Endothelial cell of umbilical vein (primary cell): ENCODE results near the gene PTPRD. TPM values are rescaled to one million over a fixed set of nuclear protein-coding genes. Genes with fewer than 3 reads are reported as not detected.

Source experiments
- BruUV-seq: library from RNA; stranded (reverse); fragments of 400-500 nt; replicated peaks from 2 replicates; lab custom pipeline; 2021; lab: Mats Ljungman, UMichigan
- CTCF ChIA-PET: fragments of 300-600, 350-600 bp; sonication (Branson Sonifier 250); formaldehyde crosslinking; loops from one replicate; lab custom pipeline; 2021; ENCODE audit warnings: antibody characterized with exemption, inconsistent platforms; lab: Charles Lee
- POLR2A ChIA-PET: fragments of 300-600, 350-600 bp; sonication (Branson Sonifier 250); formaldehyde crosslinking; loops from one replicate; lab custom pipeline; 2021; ENCODE audit warnings: antibody characterized with exemption, inconsistent platforms; lab: Charles Lee
- DNase-seq: peaks from one replicate; pipeline ENCODE4 v3.0.0-alpha.2; 2011; ENCODE audit warnings: low read depth, low spot score
- FAIRE-seq: peaks from 2 replicates; lab custom pipeline; 2011; peaks lifted over from hg19 to GRCh38; lab: Jason Lieb, UNC
- H2AFZ ChIP-seq: 2 replicates; pipeline ENCODE4 v1.6.0; 2012; ENCODE audit warnings: low read depth, low read length, control low read depth, inconsistent platforms
- H3K27ac ChIP-seq: 2 replicates; pipeline ENCODE4 v1.5.1; 2011; ENCODE audit warnings: low read depth, mild to moderate bottlenecking, control low read depth, low read length, moderate library complexity; ENCODE audit not compliant: insufficient read depth
- H3K27me3 ChIP-seq, 2 experiments: 2 replicates each; pipeline versions ENCODE4 v1.6.0 to v1.6.1; 2011; ENCODE audit warnings: low read length in 2 of 2, mixed read lengths in 1 of 2; ENCODE audit not compliant: control insufficient read depth in 2 of 2, insufficient read depth in 2 of 2
- H3K36me3 ChIP-seq, 2 experiments: 2 replicates in 1 of 2; 3 replicates in 1 of 2; pipeline ENCODE4 v1.5.1; 2011; ENCODE audit warnings: low read length in 2 of 2, mild to moderate bottlenecking in 1 of 2, moderate library complexity in 1 of 2; ENCODE audit not compliant: control insufficient read depth in 2 of 2, insufficient read depth in 2 of 2; ENCODE audit errors: extremely low read depth in 1 of 2
- H3K4me1 ChIP-seq: 3 replicates; pipeline ENCODE4 v1.5.1; 2011; ENCODE audit warnings: mild to moderate bottlenecking, low read length; ENCODE audit not compliant: control insufficient read depth, insufficient read depth; ENCODE audit errors: extremely low read depth
- H3K4me2 ChIP-seq: 2 replicates; pipeline ENCODE4 v1.6.1; 2011; ENCODE audit warnings: low read length, control low read depth, mixed read lengths; ENCODE audit not compliant: insufficient read depth
- H3K4me3 ChIP-seq, 3 experiments: fragments of 200-600 bp in 1 of 3; sonication (generic), shearing (Covaris generic) in 1 of 3; replicated peaks in 1 of 3; 2 replicates each; pipeline ENCODE4 v1.5.1; 2011 to 2016; ENCODE audit warnings: control low read depth in 3 of 3, low read length in 3 of 3, mild to moderate bottlenecking in 2 of 3, inconsistent platforms in 1 of 3, low read depth in 1 of 3, moderate library complexity in 1 of 3; ENCODE audit not compliant: insufficient read depth in 1 of 3
- H3K79me2 ChIP-seq: 2 replicates; pipeline ENCODE4 v1.6.0; 2012; ENCODE audit warnings: low read length, inconsistent platforms; ENCODE audit not compliant: control insufficient read depth, insufficient read depth
- H3K9ac ChIP-seq: replicated peaks from 2 replicates; pipeline ENCODE3; 2011; ENCODE audit warnings: low read length, control low read depth; ENCODE audit not compliant: insufficient read depth; ENCODE audit errors: extremely low read depth
- H3K9me1 ChIP-seq: replicated peaks from 3 replicates; pipeline ENCODE4 v1.6.0; 2011; ENCODE audit warnings: mild to moderate bottlenecking, low read length; ENCODE audit not compliant: control insufficient read depth, insufficient read depth; ENCODE audit errors: extremely low read depth
- H3K9me3 ChIP-seq: replicated peaks from 2 replicates; pipeline ENCODE4 v1.5.1; 2012; ENCODE audit warnings: low read length, inconsistent platforms; ENCODE audit not compliant: control insufficient read depth, insufficient read depth
- H4K20me1 ChIP-seq: replicated peaks from 2 replicates; pipeline ENCODE3; 2011; ENCODE audit warnings: mild to moderate bottlenecking, low read length; ENCODE audit not compliant: control insufficient read depth, insufficient read depth; ENCODE audit errors: extremely low read depth
- CTCF ChIP-seq, 2 donors: IDR thresholded peaks; 1 replicate in 1 of 2; 2 replicates in 1 of 2; pipeline ENCODE4 v1.5.1; 2011; ENCODE audit warnings: low read length in 2 of 2, mild to moderate bottlenecking in 2 of 2, moderate library complexity in 2 of 2, control low read depth in 1 of 2, inconsistent platforms in 1 of 2, low read depth in 1 of 2; ENCODE audit not compliant: insufficient read depth in 1 of 2; ENCODE audit errors: extremely low read depth in 1 of 2
- EZH2 ChIP-seq: IDR thresholded peaks from 2 replicates; pipeline ENCODE4 v1.6.1; 2012; ENCODE audit warnings: borderline replicate concordance, low read depth, mild to moderate bottlenecking, moderate library complexity, low read length, inconsistent platforms; ENCODE audit not compliant: severe bottlenecking
- FOS ChIP-seq: IDR thresholded peaks from 2 replicates; pipeline ENCODE4 v1.6.1; 2011; ENCODE audit warnings: mild to moderate bottlenecking, low read length, moderate library complexity, borderline replicate concordance; ENCODE audit not compliant: insufficient read depth
- GATA2 ChIP-seq: IDR thresholded peaks from 2 replicates; pipeline ENCODE4 v1.7.0; 2011; ENCODE audit warnings: low read depth, mild to moderate bottlenecking, moderate library complexity, mixed read lengths, low read length; ENCODE audit not compliant: insufficient read length, insufficient read depth
- JUN ChIP-seq: IDR thresholded peaks from 2 replicates; pipeline ENCODE4 v1.6.1; 2011; ENCODE audit warnings: borderline replicate concordance, low read depth; ENCODE audit not compliant: insufficient read length, insufficient read depth
- MAX ChIP-seq: IDR thresholded peaks from 2 replicates; pipeline ENCODE4 v1.6.1; 2011; ENCODE audit not compliant: insufficient read depth, insufficient read length
- MYC ChIP-seq: IDR thresholded peaks from one replicate; pipeline ENCODE4 v1.6.1; 2011; ENCODE audit warnings: mild to moderate bottlenecking, low read depth, low read length
- POLR2A ChIP-seq: IDR thresholded peaks from 2 replicates; pipeline ENCODE4 v1.6.1; 2012; ENCODE audit warnings: low read depth, mild to moderate bottlenecking, control low read depth, low read length
- POLR2AphosphoS5 ChIP-seq: IDR thresholded peaks from 2 replicates; pipeline ENCODE4 v1.6.1; 2012; ENCODE audit warnings: low read depth, mild to moderate bottlenecking, control low read depth, low read length, moderate library complexity; ENCODE audit not compliant: insufficient read depth
- dilution Hi-C: fragments of 300-500 bp; cut with MboI; formaldehyde crosslinking; loops from one replicate; pipeline ENCODE4 v1.15.0; 2019; ENCODE audit warnings: low sequenced_read_pairs; ENCODE audit not compliant: extremely low pct_ligation_motif_present
- intact Hi-C: fragments of 100-400 bp; cut with micrococcal nuclease; formaldehyde crosslinking; loops from one replicate; pipeline ENCODE4 v1.10.0; 2022
- polyA plus RNA-seq, 4 experiments: library from polyadenylated mRNA; depleted of rRNA in 3 of 4; stranded (reverse) in 3 of 4; unstranded in 1 of 4; fragments of >200 nt; gene quantifications; 2 replicates each; pipeline versions ENCODE4 v1.2.1 to v1.2.3, GENCODE V29; 2011 to 2012; ENCODE audit warnings: missing spikeins in 1 of 4
- total RNA-seq: library from RNA; stranded (reverse); gene quantifications from 2 replicates; pipeline ENCODE4 v1.2.3, GENCODE V29; 2021

The PTPRD gene
- total and polyA plus RNA-seq, 2 donors (not counting 3 experiments of a cell fraction or from before 2014, with no cell fraction given) = 5.5 to 5.7 TPM

GRCh38 chr9:8680157-8680556 is 1932.6 kb downstream of the PTPRD start:
- H3K9me1 ChIP-seq = no peaks in the 10 kb centered on the region
- no peak overlapping the region for H2AFZ ChIP-seq
- no peak for DNase-seq
- intact Hi-C loops = no loop called here
- no TSS peak for BruUV-seq
- H3K4me1 ChIP-seq = no peaks in the 10 kb centered on the region
- H3K9me3 ChIP-seq = no peaks in the 10 kb centered on the region
- H3K4me2 ChIP-seq = no peak overlapping the region
- H3K27me3 ChIP-seq = no peaks in the 10 kb centered on the region
- no peaks in the 10 kb centered on the region for H3K36me3 ChIP-seq
- no peak for FAIRE-seq
- dilution Hi-C loops = no loop called here
- no peaks in the 10 kb centered on the region for H4K20me1 ChIP-seq
- H3K9ac ChIP-seq = no peak overlapping the region
- CTCF ChIA-PET = no interaction called here
- no peak overlapping the region for H3K4me3 ChIP-seq
- no peaks in the 10 kb centered on the region for H3K79me2 ChIP-seq
- no peak overlapping the region for H3K27ac ChIP-seq
- POLR2A ChIA-PET = no interaction called here
- no peak for TF ChIP-seq POLR2A
- no peak for TF ChIP-seq MAX
- no peak for TF ChIP-seq FOS
- TF ChIP-seq JUN = no peak
- TF ChIP-seq EZH2 = no peak
- no peak for TF ChIP-seq GATA2
- TF ChIP-seq POLR2AphosphoS5 = no peak
- TF ChIP-seq CTCF (IDR thresholded peaks at IDR 0.05; ENCODE audit: extremely low read depth in 1 of 2, insufficient read depth in 1 of 2, low read depth in 1 of 2, low read length in 2 of 2) = no peak
- no peak for TF ChIP-seq MYC
